ENCODE data around the gene SORCS3.

DNA sequence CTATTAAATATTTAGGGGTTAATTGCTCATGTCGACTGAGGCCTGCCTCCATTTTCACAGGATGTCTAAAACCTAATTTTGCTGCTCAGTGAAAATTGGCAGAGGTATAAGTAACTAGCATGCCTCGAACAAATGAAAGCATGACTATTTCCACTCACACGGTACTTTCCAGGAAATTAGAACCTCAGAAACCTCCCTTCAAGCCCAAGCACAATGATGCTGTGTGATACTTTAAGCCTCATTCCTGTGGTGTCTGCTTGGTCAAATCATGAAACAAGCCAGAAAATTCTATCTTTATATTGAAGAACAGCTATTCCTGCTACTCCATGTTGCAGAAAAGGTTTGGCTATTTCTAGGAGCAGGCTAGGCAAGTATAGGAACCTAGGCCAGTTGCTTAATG lies 203.0 kb downstream of the SORCS3 start:
- TF ChIP-seq, protein P1, sequence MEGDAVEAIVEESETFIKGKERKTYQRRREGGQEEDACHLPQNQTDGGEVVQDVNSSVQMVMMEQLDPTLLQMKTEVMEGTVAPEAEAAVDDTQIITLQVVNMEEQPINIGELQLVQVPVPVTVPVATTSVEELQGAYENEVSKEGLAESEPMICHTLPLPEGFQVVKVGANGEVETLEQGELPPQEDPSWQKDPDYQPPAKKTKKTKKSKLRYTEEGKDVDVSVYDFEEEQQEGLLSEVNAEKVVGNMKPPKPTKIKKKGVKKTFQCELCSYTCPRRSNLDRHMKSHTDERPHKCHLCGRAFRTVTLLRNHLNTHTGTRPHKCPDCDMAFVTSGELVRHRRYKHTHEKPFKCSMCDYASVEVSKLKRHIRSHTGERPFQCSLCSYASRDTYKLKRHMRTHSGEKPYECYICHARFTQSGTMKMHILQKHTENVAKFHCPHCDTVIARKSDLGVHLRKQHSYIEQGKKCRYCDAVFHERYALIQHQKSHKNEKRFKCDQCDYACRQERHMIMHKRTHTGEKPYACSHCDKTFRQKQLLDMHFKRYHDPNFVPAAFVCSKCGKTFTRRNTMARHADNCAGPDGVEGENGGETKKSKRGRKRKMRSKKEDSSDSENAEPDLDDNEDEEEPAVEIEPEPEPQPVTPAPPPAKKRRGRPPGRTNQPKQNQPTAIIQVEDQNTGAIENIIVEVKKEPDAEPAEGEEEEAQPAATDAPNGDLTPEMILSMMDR (IDR thresholded peaks at IDR 0.05; ENCODE audit: low read depth, low read length, poor library complexity, severe bottlenecking): no peak
- TF ChIP-seq EZH2phosphoT487 (IDR thresholded peaks at IDR 0.05; ENCODE audit: borderline replicate concordance, low read length): no peak
